HepG2 (cell line): ENCODE data around the gene AMDHD1. TPM values are rescaled to one million over a fixed set of nuclear protein-coding genes. Genes with fewer than 3 reads are reported as not detected.

ENCODE experiments used
- BCLAF1 ChIP-seq: fragments of 450-650 bp; IDR thresholded peaks from 2 replicates; pipeline ENCODE4 v1.6.1; 2017; ENCODE audit warnings: mild to moderate bottlenecking
- CHD4 ChIP-seq: fragments of 200-600 bp; sonication (generic); IDR thresholded peaks from 2 replicates; pipeline ENCODE4 v1.7.0; 2017; ENCODE audit warnings: mild to moderate bottlenecking, low read length, borderline replicate concordance
- HNRNPUL1 ChIP-seq: fragments of 200-400 bp; formaldehyde crosslinking; IDR thresholded peaks from 2 replicates; pipeline ENCODE4 v1.6.1; 2017; ENCODE audit warnings: low read depth, mild to moderate bottlenecking, low read length, moderate library complexity
- IRF9 ChIP-seq: sonication (generic); formaldehyde crosslinking; IDR thresholded peaks from 2 replicates; pipeline ENCODE4 v1.8.0; 2022; ENCODE audit warnings: missing genetic modification reagents, mild to moderate bottlenecking, borderline replicate concordance
- MATR3 ChIP-seq: sonication (generic); formaldehyde crosslinking; IDR thresholded peaks from 2 replicates; pipeline ENCODE4 v1.4.0; 2020; ENCODE audit warnings: missing genetic modification reagents
- U2AF1 ChIP-seq: fragments of 200-400 bp; formaldehyde crosslinking; optimal IDR thresholded peaks from 2 replicates; pipeline ENCODE3; 2017; ENCODE audit warnings: mild to moderate bottlenecking, low read depth, low read length
- U2AF2 ChIP-seq: fragments of 200-400 bp; formaldehyde crosslinking; IDR thresholded peaks from 2 replicates; pipeline ENCODE4 v1.6.1; 2017; ENCODE audit warnings: low read depth, mild to moderate bottlenecking, low read length
- XRCC5 ChIP-seq: fragments of 200-400 bp; formaldehyde crosslinking; optimal IDR thresholded peaks from 2 replicates; pipeline ENCODE3; 2017; ENCODE audit warnings: mild to moderate bottlenecking, low read length
- ZBTB20 ChIP-seq: sonication (generic); formaldehyde crosslinking; IDR thresholded peaks from 2 replicates; pipeline ENCODE4 v1.8.1; 2023; ENCODE audit warnings: missing genetic modification reagents, low read depth, mild to moderate bottlenecking, borderline replicate concordance
- ZNF18 ChIP-seq: sonication (generic); formaldehyde crosslinking; IDR thresholded peaks from 2 replicates; pipeline ENCODE4 v1.8.0; 2022; ENCODE audit warnings: mild to moderate bottlenecking, missing genetic modification reagents; ENCODE audit not compliant: insufficient replicate concordance
- ZNF230 ChIP-seq: sonication (generic); formaldehyde crosslinking; IDR thresholded peaks from 2 replicates; pipeline ENCODE4 v1.4.0; 2020; ENCODE audit warnings: mild to moderate bottlenecking, missing genetic modification reagents
- ZNF3 ChIP-seq: IDR thresholded peaks from 2 replicates; pipeline ENCODE4 v1.7.0; 2017; ENCODE audit warnings: inconsistent platforms
- ZNF549 ChIP-seq: sonication (generic); formaldehyde crosslinking; IDR thresholded peaks from 2 replicates; pipeline ENCODE4 v1.5.0; 2020; ENCODE audit warnings: missing genetic modification reagents
- ZNF567 ChIP-seq: sonication (generic); formaldehyde crosslinking; IDR thresholded peaks from 2 replicates; pipeline ENCODE4 v1.8.1; 2023; ENCODE audit warnings: mild to moderate bottlenecking, missing genetic modification reagents, borderline replicate concordance
- ZNF672 ChIP-seq: sonication (generic); formaldehyde crosslinking; IDR thresholded peaks from 2 replicates; pipeline ENCODE4 v1.8.1; 2022; ENCODE audit warnings: missing genetic modification reagents
- ZNF792 ChIP-seq: IDR thresholded peaks from 2 replicates; pipeline ENCODE4 v1.6.1; 2016
- ZSCAN12 ChIP-seq: sonication (generic); formaldehyde crosslinking; IDR thresholded peaks from 2 replicates; pipeline ENCODE4 v1.9.0; 2021; ENCODE audit warnings: mild to moderate bottlenecking, missing genetic modification reagents
- polyA plus RNA-seq, 8 experiments: library from polyadenylated mRNA; depleted of rRNA in 3 of 8; stranded (reverse) in 7 of 8; unstranded in 1 of 8; fragments of >200 nt; fragmentation: Illumina TruSeq in 4 of 8; extraction: Trizol in 4 of 8; gene quantifications; 2 replicates each; pipeline versions ENCODE4 v1.2.1 to v1.2.3, GENCODE V29; 2011 to 2016; ENCODE audit warnings: low read depth in 4 of 8, missing spikeins in 1 of 8, mixed read lengths in 1 of 8; ENCODE audit not compliant: insufficient read depth in 1 of 8
- total RNA-seq, 5 experiments: library from RNA; depleted of rRNA; stranded (reverse); fragments of >200 nt; fragmentation: Illumina TruSeq; extraction: Trizol; gene quantifications; 2 replicates each; pipeline ENCODE4 v1.2.3, GENCODE V29; 2016; ENCODE audit warnings: low read depth in 1 of 5
- TF ChIP-seq, protein P1 (sequence below): sonication (generic); formaldehyde crosslinking; IDR thresholded peaks from 2 replicates; pipeline ENCODE4 v1.4.0; 2020; ENCODE audit warnings: missing genetic modification reagents
- TF ChIP-seq, protein P2 (sequence below): sonication (generic); formaldehyde crosslinking; IDR thresholded peaks from 2 replicates; pipeline ENCODE4 v1.4.0; 2020; ENCODE audit warnings: mild to moderate bottlenecking, missing genetic modification reagents
- TF ChIP-seq, protein P3 (sequence below), 2 experiments: fragments of 450-650 bp in 1 of 2; sonication (generic) in 1 of 2; formaldehyde crosslinking; IDR thresholded peaks; 2 replicates each; pipeline versions ENCODE4 v1.5.0 to v1.8.0; 2020 to 2022; ENCODE audit warnings: mild to moderate bottlenecking in 1 of 2, missing genetic modification reagents in 1 of 2
- TF ChIP-seq, protein P4 (sequence below): sonication (generic); formaldehyde crosslinking; IDR thresholded peaks from 2 replicates; pipeline ENCODE4 v1.5.0; 2020; ENCODE audit warnings: missing genetic modification reagents, mild to moderate bottlenecking, borderline replicate concordance

The AMDHD1 gene
- total and polyA plus RNA-seq, 2 of the 13 experiments (the other 11 are each of a cell fraction or from before 2014, with no cell fraction given): 6.5 to 29.6 TPM

DNA sequence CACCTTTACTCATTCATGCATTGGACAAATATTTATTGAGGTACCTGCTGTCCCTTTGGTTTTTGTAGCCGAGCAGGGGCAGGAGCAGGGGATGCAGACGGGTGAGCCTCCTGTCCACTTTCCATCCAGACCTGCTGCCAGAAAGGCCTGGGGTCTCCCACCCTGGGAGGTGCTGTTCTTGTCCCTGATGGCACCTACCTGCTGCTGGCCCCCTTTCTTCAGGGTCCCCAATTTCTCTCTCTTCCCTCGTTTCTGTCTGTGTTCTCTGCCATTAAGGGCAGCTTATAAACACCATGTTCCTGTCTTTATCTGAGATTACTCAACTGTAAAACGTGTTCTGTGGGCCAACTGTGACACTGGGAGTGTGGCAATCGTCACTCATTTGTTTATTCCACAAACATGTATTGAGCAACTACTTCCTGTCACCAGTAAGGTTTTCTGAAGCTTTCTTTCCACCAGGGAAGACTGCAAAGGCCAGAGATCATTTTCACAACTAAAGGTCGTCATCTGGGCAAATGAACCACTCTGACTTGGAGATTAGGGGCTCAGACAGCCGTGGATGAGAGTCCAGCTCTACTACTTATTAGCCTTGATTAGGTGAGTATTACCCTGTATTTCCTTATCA lies 53.0 kb downstream of the AMDHD1 start, which contains the start of gene HAL (continued):
- no peak for TF ChIP-seq BCLAF1
- TF ChIP-seq, protein P1, sequence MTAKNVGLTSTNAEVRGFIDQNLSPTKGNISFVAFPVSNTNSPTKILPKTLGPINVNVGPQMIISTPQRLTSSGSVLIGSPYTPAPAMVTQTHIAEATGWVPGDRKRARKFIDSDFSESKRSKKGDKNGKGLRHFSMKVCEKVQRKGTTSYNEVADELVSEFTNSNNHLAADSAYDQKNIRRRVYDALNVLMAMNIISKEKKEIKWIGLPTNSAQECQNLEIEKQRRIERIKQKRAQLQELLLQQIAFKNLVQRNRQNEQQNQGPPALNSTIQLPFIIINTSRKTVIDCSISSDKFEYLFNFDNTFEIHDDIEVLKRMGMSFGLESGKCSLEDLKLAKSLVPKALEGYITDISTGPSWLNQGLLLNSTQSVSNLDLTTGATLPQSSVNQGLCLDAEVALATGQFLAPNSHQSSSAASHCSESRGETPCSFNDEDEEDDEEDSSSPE (CRISPR knock-in tag): peak; percentile 50; the same call in 1 of the 2 replicates
- no peak for TF ChIP-seq ZNF672 (CRISPR knock-in tag)
- no peak for TF ChIP-seq MATR3 (CRISPR knock-in tag)
- no peak for TF ChIP-seq HNRNPUL1
- TF ChIP-seq, protein P2, sequence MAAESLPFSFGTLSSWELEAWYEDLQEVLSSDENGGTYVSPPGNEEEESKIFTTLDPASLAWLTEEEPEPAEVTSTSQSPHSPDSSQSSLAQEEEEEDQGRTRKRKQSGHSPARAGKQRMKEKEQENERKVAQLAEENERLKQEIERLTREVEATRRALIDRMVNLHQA (CRISPR knock-in tag): no peak
- no peak for TF ChIP-seq ZSCAN12 (CRISPR knock-in tag)
- TF ChIP-seq ZNF18 (CRISPR knock-in tag): no peak
- no peak for TF ChIP-seq XRCC5
- peak; percentile 78 for TF ChIP-seq ZNF230
- TF ChIP-seq CHD4: no peak
- TF ChIP-seq IRF9: no peak; the same call in 1 of the 2 replicates
- TF ChIP-seq ZNF567: no peak
- TF ChIP-seq ZNF3 (CRISPR knock-in tag): peak; percentile 66; the same call in 1 of the 2 replicates
- TF ChIP-seq U2AF1: no peak
- TF ChIP-seq, protein P3, sequence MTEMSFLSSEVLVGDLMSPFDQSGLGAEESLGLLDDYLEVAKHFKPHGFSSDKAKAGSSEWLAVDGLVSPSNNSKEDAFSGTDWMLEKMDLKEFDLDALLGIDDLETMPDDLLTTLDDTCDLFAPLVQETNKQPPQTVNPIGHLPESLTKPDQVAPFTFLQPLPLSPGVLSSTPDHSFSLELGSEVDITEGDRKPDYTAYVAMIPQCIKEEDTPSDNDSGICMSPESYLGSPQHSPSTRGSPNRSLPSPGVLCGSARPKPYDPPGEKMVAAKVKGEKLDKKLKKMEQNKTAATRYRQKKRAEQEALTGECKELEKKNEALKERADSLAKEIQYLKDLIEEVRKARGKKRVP (CRISPR knock-in tag; IDR thresholded peaks at IDR 0.05): peak in 1 of 2 experiments; percentile 93; a peak in 2 of 4 replicates
- TF ChIP-seq ZNF549 (CRISPR knock-in tag): no peak
- TF ChIP-seq ZNF792 (CRISPR knock-in tag): peak; percentile 65; the same call in 1 of the 2 replicates
- TF ChIP-seq, protein P4, sequence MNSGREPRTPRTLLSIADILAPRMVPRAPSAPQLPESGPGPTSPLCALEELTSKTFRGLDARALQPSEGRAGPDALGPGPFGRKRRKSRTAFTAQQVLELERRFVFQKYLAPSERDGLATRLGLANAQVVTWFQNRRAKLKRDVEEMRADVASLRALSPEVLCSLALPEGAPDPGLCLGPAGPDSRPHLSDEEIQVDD (CRISPR knock-in tag): no peak
- TF ChIP-seq U2AF2: no peak
- peak; percentile 89; the same call in 1 of the 2 replicates for TF ChIP-seq ZBTB20 (CRISPR knock-in tag)
